Measurements from ENCODE around the gene FBXL7. TPM values are rescaled to one million over a fixed set of nuclear protein-coding genes. Genes with fewer than 3 reads are reported as not detected.

The FBXL7 gene
- total RNA-seq, 1 donor from 2014 or later = 12.3 TPM

- H3K4me3 Mint-ChIP-seq = no peak overlapping the region
- TF ChIP-seq CTCF (IDR thresholded peaks at IDR 0.05) = no peak
- TF ChIP-seq EZH2phosphoT487 (IDR thresholded peaks at IDR 0.05) = no peak
- no peak for TF ChIP-seq EZH2 (IDR thresholded peaks at IDR 0.05)
- no peaks in the 10 kb centered on the region for H3K27me3 ChIP-seq
- H3F3A ChIP-seq (ENCODE audit: low read depth) = no peaks in the 10 kb centered on the region
- H3K79me2 ChIP-seq (ENCODE audit: low read depth) = no peaks in the 10 kb centered on the region
- peaks cover 3% of the 10 kb centered on the region for H3K27me3 Mint-ChIP-seq (ENCODE audit: insufficient read depth, low read depth)
- no peaks in the 10 kb centered on the region for H3K9me3 ChIP-seq (ENCODE audit: low read depth)
- H3K27ac Mint-ChIP-seq = no peak overlapping the region
- no peak for DNase-seq (ENCODE audit: low spot score)
- H3K9me3 Mint-ChIP-seq = no peaks in the 10 kb centered on the region
- no peaks in the 10 kb centered on the region for H3K36me3 Mint-ChIP-seq
- no peak overlapping the region for H3K9ac ChIP-seq
- H3K36me3 ChIP-seq = no peaks in the 10 kb centered on the region
- H4K20me1 ChIP-seq (ENCODE audit: low read depth) = no peaks in the 10 kb centered on the region
- H3K4me1 Mint-ChIP-seq = no peaks in the 10 kb centered on the region
- H3K4me3 ChIP-seq = no peak overlapping the region
- H3K4me1 ChIP-seq = no peaks in the 10 kb centered on the region
- no peak overlapping the region for H3K27ac ChIP-seq
- H2AFZ ChIP-seq (replicated peaks) = no peak overlapping the region
- no peak overlapping the region for H3K4me2 ChIP-seq
Observed at GRCh38 chr5:15898641-15899040, 398.7 kb downstream of the FBXL7 start.

GRCh38 chr5:15899481-15899880 is 399.5 kb downstream of the FBXL7 start:
- no peaks in the 10 kb centered on the region for H3K4me1 ChIP-seq
- no peak overlapping the region for H3K9ac ChIP-seq
- no peaks in the 10 kb centered on the region for H4K20me1 ChIP-seq (ENCODE audit: low read depth)
- H3K27ac ChIP-seq = no peak overlapping the region
- H3K79me2 ChIP-seq (ENCODE audit: low read depth) = no peaks in the 10 kb centered on the region
- Mint-ChIP-seq H3K27me3 (ENCODE audit: insufficient read depth, low read depth) (peaks cover 3% of the 10 kb centered on the region), H3K4me3 (no peak overlapping the region), H3K4me1 (no peaks in the 10 kb centered on the region), H3K9me3 (no peaks in the 10 kb centered on the region), H3K27ac (no peak overlapping the region), H3K36me3 (no peaks in the 10 kb centered on the region)
- TF ChIP-seq CTCF (IDR thresholded peaks at IDR 0.05) (no peak), EZH2 (IDR thresholded peaks at IDR 0.05) (no peak), EZH2phosphoT487 (IDR thresholded peaks at IDR 0.05) (no peak)
- no peaks in the 10 kb centered on the region for H3F3A ChIP-seq (ENCODE audit: low read depth)
- H3K36me3 ChIP-seq = no peaks in the 10 kb centered on the region
- no peak for DNase-seq (ENCODE audit: low spot score)
- H3K27me3 ChIP-seq = no peaks in the 10 kb centered on the region
- H3K4me3 ChIP-seq = no peak overlapping the region
- H2AFZ ChIP-seq (replicated peaks) = no peak overlapping the region
- H3K9me3 ChIP-seq (ENCODE audit: low read depth) = no peaks in the 10 kb centered on the region
- no peak overlapping the region for H3K4me2 ChIP-seq

GRCh38 chr5:15901151-15901550 is 401.2 kb downstream of the FBXL7 start:
- Mint-ChIP-seq H3K9me3 (no peaks in the 10 kb centered on the region), H3K4me1 (no peaks in the 10 kb centered on the region), H3K4me3 (no peak overlapping the region), H3K27ac (no peak overlapping the region), H3K27me3 (ENCODE audit: insufficient read depth, low read depth) (peaks cover 3% of the 10 kb centered on the region), H3K36me3 (no peaks in the 10 kb centered on the region)
- TF ChIP-seq CTCF (IDR thresholded peaks at IDR 0.05) (no peak), EZH2 (IDR thresholded peaks at IDR 0.05) (no peak), EZH2phosphoT487 (IDR thresholded peaks at IDR 0.05) (no peak)
- Histone ChIP-seq H3K9ac (no peak overlapping the region), H4K20me1 (ENCODE audit: low read depth) (no peaks in the 10 kb centered on the region), H3F3A (ENCODE audit: low read depth) (no peaks in the 10 kb centered on the region), H3K27ac (no peak overlapping the region), H3K9me3 (ENCODE audit: low read depth) (no peaks in the 10 kb centered on the region), H3K79me2 (ENCODE audit: low read depth) (peaks cover 4% of the 10 kb centered on the region), H3K4me1 (no peaks in the 10 kb centered on the region), H3K4me3 (no peak overlapping the region), H3K36me3 (no peaks in the 10 kb centered on the region), H3K27me3 (no peaks in the 10 kb centered on the region), H2AFZ (replicated peaks) (no peak overlapping the region), H3K4me2 (no peak overlapping the region)
- no peak for DNase-seq (ENCODE audit: low spot score)
